Pons (tissue), 1 donor: Measurements from ENCODE around the gene HOXC4.
"Not testable (repeated sequence)": the region's sequence is repeated elsewhere in the genome, so short reads cannot be mapped to it uniquely, and the experiment has no call there.

Experiments used
- DNase-seq: peaks from one replicate; pipeline ENCODE4 v3.0.0-alpha.2; 2016; ENCODE audit warnings: low spot score

Gene HOXC4

GRCh38 chr12:54058128-54058768 lies 4.6 kb downstream of the HOXC4 start:
- DNase-seq = no peak

- no peak for DNase-seq
Measured at GRCh38 chr12:54059668-54060067, 6.0 kb downstream of the HOXC4 start.

DNA sequence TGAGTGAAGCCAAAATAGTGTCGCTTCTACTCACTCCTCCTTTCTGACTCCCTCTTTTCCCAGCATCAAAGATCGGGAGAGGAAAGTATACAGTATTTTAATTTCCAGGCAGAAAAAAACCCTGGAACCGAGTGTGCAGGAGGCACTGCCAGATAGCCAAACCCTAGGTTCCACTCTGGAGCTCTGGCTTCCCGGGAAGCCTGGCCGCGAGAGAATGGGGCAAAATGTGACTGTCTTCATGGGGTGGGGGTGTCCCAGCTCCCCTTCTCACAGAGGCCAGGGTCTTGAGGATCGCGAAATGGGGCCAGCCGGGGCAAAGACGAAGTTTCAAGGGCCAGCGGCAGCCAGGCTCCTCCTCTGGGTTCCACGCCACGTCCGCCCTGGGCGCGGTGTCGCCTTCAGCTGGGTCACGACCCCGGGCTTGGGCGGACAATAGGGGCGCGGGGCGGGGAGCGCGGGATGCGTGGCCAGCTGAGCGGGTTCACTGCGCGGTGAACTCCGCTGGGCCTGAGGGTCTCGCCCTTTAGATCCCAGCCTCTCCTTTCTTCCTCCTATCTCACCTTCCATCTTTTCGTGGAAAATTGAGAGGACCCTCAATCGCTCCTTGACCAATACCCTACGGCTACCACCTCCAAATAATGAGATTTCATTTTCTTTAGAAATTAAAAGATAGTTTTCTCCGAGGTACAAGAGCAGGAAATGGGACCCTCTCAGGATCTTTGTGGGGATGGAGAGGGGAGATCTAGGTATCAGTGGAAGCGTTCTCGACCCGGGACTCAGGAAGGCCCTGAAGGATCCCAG lies 6.7 kb downstream of the HOXC4 start:
- DNase-seq = no peak

DNA sequence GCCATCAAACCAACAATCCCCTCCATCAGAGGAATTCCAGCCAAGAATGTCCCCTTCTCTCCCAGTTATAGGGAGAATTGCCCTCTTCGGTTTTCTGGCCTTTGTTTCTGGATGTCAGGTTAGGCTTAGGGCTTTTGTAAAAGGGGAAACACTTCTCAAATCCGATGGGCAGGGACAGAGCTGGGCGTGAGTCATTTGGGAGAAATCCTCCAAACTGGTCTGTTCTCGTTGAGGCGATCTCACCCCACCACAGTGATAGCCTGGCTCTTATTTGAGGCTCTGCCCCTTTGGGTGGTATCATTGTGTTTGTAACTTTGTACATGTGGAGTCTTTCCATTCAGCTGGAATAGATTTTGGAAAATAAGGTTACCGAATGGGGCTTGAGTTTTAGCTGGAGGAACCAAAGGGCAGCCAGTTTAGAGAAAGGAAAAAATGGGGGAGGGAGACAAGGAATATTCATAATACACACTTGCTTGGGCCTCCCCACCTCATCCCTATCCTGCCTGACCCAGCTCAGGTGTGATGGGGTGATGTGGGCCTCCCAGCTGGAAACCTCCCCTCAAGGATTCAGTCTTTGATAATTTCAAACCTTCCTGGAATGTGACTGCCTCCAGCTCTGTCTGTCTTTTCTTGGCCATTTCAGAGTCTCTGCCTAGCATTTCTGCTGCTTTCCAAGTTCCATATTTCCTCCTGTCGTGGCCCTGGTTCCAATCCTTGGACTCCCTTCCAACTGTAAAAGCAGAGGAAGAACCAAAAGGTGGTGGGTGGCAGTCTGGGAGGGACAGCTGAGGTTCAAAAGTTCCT lies 7.5 kb downstream of the HOXC4 start:
- DNase-seq = no peak

DNA sequence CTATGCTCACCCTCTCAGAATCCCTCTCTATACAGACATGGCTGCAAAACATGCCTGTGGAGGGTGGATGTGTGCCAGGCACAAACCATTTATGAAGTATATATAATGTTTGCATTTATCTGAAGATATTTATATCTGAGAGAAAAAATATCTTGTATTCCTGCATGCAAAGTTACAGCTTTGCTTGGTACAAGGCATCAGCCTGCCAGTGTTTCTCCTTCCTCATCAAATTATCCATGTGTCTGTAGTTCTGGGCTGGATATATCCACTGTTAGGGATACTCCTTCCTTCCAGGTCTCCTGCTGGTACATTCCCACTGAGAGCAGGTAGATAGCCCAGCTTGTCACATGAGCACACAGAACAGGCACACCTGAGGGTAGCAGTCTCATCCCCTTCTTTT lies 12.0 kb downstream of the HOXC4 start:
- DNase-seq = no peak

- no peak for DNase-seq
Measured at GRCh38 chr12:54066408-54066807, 12.8 kb downstream of the HOXC4 start.

- no peak for DNase-seq
Measured at GRCh38 chr12:54068418-54069070, 14.9 kb downstream of the HOXC4 start.

DNA sequence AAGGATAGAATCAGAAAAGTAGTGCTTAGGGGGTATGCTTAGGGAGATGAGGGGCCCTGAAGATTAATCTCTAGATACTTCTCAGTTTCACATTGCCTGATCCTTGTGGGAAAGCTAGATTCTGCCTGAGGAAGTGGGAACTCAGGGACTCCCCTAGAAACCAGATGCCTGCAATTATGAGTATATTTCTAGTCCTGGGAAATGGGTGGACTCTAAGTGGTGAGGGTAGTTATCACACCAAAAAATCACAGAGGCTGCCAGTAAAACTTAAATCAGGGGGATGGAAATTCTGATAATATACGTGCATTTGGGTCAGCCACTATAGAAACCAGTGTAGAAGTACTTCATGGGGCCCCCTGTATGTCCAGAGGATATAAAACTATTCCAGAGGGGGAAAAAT lies 18.3 kb downstream of the HOXC4 start:
- no peak for DNase-seq

DNA sequence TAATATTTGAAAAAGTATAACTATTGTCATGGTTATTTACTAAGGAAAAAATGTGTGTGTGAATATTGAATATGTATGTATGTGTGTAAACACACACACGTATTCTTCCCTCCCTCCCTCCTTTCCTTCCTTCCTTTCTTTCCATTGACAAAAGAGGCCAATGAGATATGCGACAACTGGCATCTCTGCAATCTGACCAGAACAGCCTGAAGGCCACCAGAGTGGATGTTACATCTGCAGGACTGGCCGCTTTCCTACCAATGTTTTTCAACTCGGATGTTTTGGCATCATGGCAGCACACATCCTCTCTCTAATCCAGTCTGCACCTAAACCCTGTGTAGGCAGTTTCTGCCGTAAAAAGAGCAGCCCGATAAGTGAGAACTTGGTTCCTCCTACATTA lies 20.7 kb downstream of the HOXC4 start:
- no peak for DNase-seq

- DNase-seq = no peak
Measured at GRCh38 chr12:54075409-54075808, 21.8 kb downstream of the HOXC4 start.

DNA sequence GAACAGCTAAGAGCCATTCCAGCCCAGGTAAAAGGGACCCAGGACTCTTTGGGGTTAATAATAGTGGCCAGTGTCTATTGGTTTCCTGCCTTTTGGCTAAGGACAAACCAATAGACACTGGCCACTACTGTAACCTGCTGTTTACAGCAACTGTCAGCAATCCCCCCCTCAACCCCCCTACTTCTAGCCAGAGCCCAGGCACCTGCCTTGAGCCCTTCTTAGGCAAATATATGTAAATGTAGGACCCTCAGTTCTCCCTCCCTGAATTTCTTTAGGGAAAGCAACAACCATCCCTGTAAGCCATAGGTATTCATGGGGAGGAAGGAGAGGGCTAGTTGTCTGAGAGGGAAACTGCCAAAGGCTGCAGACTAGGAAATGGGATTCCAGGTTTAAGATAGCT lies 22.3 kb downstream of the HOXC4 start:
- DNase-seq = no peak

DNA sequence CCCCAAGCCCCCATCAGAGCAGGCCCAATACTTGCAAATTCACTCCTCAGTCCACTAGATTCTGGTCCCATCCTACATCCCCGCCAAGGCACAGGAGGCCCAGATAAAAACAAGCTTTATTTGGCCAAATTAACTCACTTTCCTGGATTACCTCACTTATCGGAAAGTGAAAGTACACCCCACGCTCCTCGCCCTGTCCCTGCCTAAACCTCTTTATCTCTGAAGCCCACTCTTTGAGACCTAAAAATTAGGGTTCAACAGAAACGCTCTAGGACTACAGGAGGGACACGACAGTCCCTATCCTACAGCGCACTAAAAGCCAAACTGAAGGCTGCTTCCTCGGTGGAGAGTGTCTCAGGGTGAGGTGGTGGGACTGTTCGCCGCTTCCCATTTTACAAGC lies 24.2 kb downstream of the HOXC4 start:
- DNase-seq = not testable (repeated sequence)

DNA sequence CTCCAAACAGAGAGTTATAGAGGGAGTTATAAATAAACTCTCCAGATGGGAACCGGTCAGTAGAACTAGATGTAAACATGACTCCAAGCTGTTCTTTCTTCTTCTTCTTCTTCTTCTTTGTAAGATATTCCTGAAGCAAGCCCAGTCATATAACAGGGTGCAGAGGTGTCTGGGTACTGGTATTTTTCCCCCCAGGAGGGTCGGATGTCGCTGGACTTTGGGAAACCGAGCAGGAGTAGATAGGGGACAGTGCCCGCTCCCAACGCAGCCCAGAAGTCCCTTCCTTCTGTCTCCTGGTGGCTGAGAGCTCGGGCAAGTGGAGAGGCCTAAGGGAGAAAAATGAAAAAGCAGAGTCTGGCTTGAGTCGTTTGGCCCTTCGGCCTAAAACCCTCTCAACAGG lies 25.5 kb downstream of the HOXC4 start:
- DNase-seq = not testable (repeated sequence)

- DNase-seq = not testable (repeated sequence)
Measured at GRCh38 chr12:54080008-54080924, 26.6 kb downstream of the HOXC4 start.

DNA sequence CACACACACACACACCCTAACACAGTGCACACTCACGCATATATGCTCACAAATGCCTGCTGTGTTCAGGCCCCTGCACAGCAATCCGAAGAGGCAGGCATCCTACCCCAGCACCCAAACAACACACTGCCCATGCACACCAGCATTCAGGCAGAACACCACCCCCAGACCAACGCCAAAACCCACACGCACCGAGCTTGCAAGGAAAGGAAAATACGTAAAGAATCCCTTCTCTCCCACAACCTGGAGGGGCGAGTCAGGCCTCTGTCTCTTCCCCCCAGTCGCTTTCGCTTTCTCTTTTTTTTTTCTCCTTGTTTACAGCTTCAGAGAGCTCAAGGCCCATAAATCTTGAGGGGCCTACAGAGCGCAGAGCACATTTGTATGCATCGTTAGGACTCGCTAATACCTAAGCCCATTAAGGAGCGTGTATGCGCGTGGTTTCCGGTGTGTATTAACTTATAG lies 27.4 kb downstream of the HOXC4 start:
- DNase-seq = not testable (repeated sequence)

- DNase-seq = not testable (repeated sequence)
Measured at GRCh38 chr12:54081581-54082396, 28.2 kb downstream of the HOXC4 start.

GRCh38 chr12:54082397-54082892 lies 28.8 kb downstream of the HOXC4 start:
- no peak for DNase-seq

DNA sequence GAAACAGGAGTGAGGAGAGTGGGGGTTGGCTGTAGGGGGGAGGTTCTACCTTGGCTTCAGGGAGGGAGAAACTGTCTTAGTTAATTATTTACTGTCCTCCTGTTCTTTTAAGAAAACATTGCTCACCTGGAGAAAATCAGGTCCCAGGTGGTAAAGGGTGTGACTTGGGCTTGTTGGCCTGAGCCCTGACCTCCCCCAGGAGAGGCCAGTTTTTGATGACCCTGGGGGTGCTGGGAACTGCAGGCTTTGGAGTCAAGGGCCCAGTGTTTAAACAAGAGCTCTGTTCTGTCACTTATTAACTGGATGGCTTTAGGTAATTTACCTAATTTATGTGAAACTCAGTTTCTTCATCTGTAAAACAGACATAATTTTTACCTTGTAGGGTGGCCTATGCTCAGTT lies 34.4 kb downstream of the HOXC4 start:
- DNase-seq = not testable (repeated sequence)

DNA sequence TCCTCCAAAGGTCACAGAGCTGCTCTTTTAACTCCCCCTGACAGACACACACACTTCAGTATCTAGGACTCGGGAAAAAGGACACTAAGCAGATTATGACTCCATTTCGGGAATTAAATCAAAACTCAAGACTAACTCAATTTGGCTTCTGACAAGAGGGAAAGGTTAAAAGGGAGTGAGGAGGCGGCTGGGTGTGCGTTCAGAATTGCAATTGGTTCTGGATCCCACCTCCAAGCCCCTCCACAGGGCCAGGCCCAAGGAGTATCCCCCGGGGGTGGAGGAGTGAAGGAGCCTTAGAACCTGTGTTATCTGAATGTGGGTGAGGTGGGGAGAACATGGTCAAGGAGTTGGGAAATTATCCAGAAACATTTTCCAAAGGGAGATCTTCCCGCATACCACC lies 35.8 kb downstream of the HOXC4 start:
- not testable (repeated sequence) for DNase-seq

DNA sequence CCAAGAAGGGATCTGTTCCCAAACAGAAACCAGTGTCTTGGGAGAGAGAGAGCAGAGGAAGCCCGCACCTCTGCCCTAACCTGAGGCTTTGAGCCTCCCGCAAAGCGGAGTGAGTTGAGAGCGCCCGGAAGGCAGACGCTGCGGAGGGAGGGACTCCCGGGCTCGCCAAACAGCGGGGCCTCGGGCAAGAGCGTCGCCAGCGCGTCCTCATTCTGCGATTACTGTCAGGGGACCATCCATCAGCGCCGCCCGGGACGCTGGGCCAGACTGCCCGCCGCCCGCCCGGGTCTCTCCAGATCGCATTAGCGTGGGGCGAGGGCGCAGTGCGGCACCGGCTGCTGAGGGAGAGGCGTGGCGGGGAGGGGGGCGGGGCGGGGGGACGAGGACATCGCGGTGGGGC lies 36.7 kb downstream of the HOXC4 start:
- DNase-seq = not testable (repeated sequence)
